IPS-15b (cell line): ENCODE results near the gene NANP.
A peak's percentile ranks its signal among the peaks of the same experiment; 100 is the strongest.
"Not testable (repeated sequence)": the region's sequence is repeated elsewhere in the genome, so short reads cannot be mapped to it uniquely, and the experiment has no call there.

Experiments used
- H3K27me3 ChIP-seq: one replicate; pipeline ENCODE4 v1.6.1; 2013; ENCODE audit warnings: low read length; ENCODE audit not compliant: control insufficient read depth, insufficient read depth
- H3K36me3 ChIP-seq: one replicate; pipeline ENCODE4 v1.6.1; 2013; ENCODE audit warnings: low read length; ENCODE audit not compliant: control insufficient read depth, insufficient read depth
- H3K4me1 ChIP-seq: one replicate; pipeline ENCODE4 v1.6.1; 2013; ENCODE audit warnings: mild to moderate bottlenecking, low read length; ENCODE audit not compliant: control insufficient read depth, insufficient read depth
- H3K4me3 ChIP-seq: one replicate; pipeline ENCODE4 v1.5.1; 2013; ENCODE audit warnings: low read depth, low read length
- H3K9ac ChIP-seq: one replicate; pipeline ENCODE4 v1.6.1; 2013; ENCODE audit warnings: low read depth, mild to moderate bottlenecking, low read length
- H3K9me3 ChIP-seq: one replicate; pipeline ENCODE4 v1.6.1; 2013; ENCODE audit warnings: mild to moderate bottlenecking, low read length; ENCODE audit not compliant: control insufficient read depth, insufficient read depth

NANP gene

GRCh38 chr20:25623736-25624499 lies at the start of gene NANP:
TSS of gene NANP (minus strand) at chr20:25624014. CDS start at chr20:25623948, 66 bp downstream.
- no peaks in the 10 kb centered on the region for H3K9me3 ChIP-seq
- H3K4me3 ChIP-seq, result peak within 1 kb of the TSS; percentile 84
- peak within 1 kb of the TSS; percentile 66 for H3K9ac ChIP-seq
- H3K27me3 ChIP-seq, result peaks cover 14% of the 10 kb centered on the region
- no peaks in the 10 kb centered on the region for H3K36me3 ChIP-seq
- peaks cover 22% of the 10 kb centered on the region for H3K4me1 ChIP-seq

GRCh38 chr20:25672659-25673235 lies 48.9 kb upstream of the NANP start:
- Histone ChIP-seq H3K4me3 (no peak overlapping the region), H3K4me1 (peaks cover 4% of the 10 kb centered on the region), H3K9me3 (no peaks in the 10 kb centered on the region), H3K27me3 (no peaks in the 10 kb centered on the region), H3K9ac (no peak overlapping the region), H3K36me3 (peaks cover 14% of the 10 kb centered on the region)

- no peak overlapping the region for H3K4me3 ChIP-seq
- no peaks in the 10 kb centered on the region for H3K9me3 ChIP-seq
- H3K9ac ChIP-seq, result no peak overlapping the region
- H3K27me3 ChIP-seq, result no peaks in the 10 kb centered on the region
- H3K4me1 ChIP-seq, result peaks cover 4% of the 10 kb centered on the region
- H3K36me3 ChIP-seq, result no peaks in the 10 kb centered on the region
Measured at GRCh38 chr20:25669826-25670422, 46.1 kb upstream of the NANP start.

GRCh38 chr20:25668446-25668845 lies 44.6 kb upstream of the NANP start:
- Histone ChIP-seq H3K4me1 (peaks cover 4% of the 10 kb centered on the region), H3K9me3 (no peaks in the 10 kb centered on the region), H3K27me3 (no peaks in the 10 kb centered on the region), H3K4me3 (no peak overlapping the region), H3K9ac (no peak overlapping the region), H3K36me3 (no peaks in the 10 kb centered on the region)

- Histone ChIP-seq H3K27me3 (no peaks in the 10 kb centered on the region), H3K9ac (no peak overlapping the region), H3K4me3 (no peak overlapping the region), H3K9me3 (no peaks in the 10 kb centered on the region), H3K36me3 (no peaks in the 10 kb centered on the region), H3K4me1 (peaks cover 3% of the 10 kb centered on the region)
Measured at GRCh38 chr20:25659999-25660398, 36.2 kb upstream of the NANP start.

GRCh38 chr20:25654487-25654886 lies 30.7 kb upstream of the NANP start:
- H3K4me3 ChIP-seq, result no peak overlapping the region
- peaks cover 3% of the 10 kb centered on the region for H3K4me1 ChIP-seq
- H3K27me3 ChIP-seq, result no peaks in the 10 kb centered on the region
- no peak overlapping the region for H3K9ac ChIP-seq
- no peaks in the 10 kb centered on the region for H3K9me3 ChIP-seq
- no peaks in the 10 kb centered on the region for H3K36me3 ChIP-seq

GRCh38 chr20:25652866-25653265 lies 29.1 kb upstream of the NANP start:
- H3K27me3 ChIP-seq, H3K4me1 ChIP-seq, H3K9me3 ChIP-seq, H3K36me3 ChIP-seq, H3K4me3 ChIP-seq, H3K9ac ChIP-seq: not testable (repeated sequence)

GRCh38 chr20:25644814-25645213 lies 21.0 kb upstream of the NANP start:
- Histone ChIP-seq H3K9ac (no peak overlapping the region), H3K27me3 (no peaks in the 10 kb centered on the region), H3K4me1 (peaks cover 10% of the 10 kb centered on the region), H3K4me3 (no peak overlapping the region), H3K9me3 (no peaks in the 10 kb centered on the region), H3K36me3 (peaks cover 2% of the 10 kb centered on the region)

GRCh38 chr20:25643716-25644115 lies 19.9 kb upstream of the NANP start:
- Histone ChIP-seq H3K9ac (no peak overlapping the region), H3K9me3 (no peaks in the 10 kb centered on the region), H3K4me1 (peaks cover 10% of the 10 kb centered on the region), H3K36me3 (peaks cover 2% of the 10 kb centered on the region), H3K4me3 (no peak overlapping the region), H3K27me3 (no peaks in the 10 kb centered on the region)

- no peaks in the 10 kb centered on the region for H3K9me3 ChIP-seq
- H3K36me3 ChIP-seq, result no peaks in the 10 kb centered on the region
- H3K9ac ChIP-seq, result no peak overlapping the region
- H3K4me3 ChIP-seq, result no peak overlapping the region
- peaks cover 2% of the 10 kb centered on the region for H3K4me1 ChIP-seq
- H3K27me3 ChIP-seq, result no peaks in the 10 kb centered on the region
Measured at GRCh38 chr20:25637247-25637646, 13.4 kb upstream of the NANP start.

- Histone ChIP-seq H3K4me3 (no peak overlapping the region), H3K9me3 (no peaks in the 10 kb centered on the region)
Measured at GRCh38 chr20:25632940-25633790, 9.4 kb upstream of the NANP start.

More at GRCh38 chr20:25632940-25633790, 9.4 kb upstream of the NANP start:
- Histone ChIP-seq H3K4me1 (no peaks in the 10 kb centered on the region), H3K9ac (no peak overlapping the region), H3K36me3 (no peaks in the 10 kb centered on the region), H3K27me3 (no peaks in the 10 kb centered on the region)
